SK-N-SH (cell line): ENCODE data around the gene MACROD2. TPM values are rescaled to one million over a fixed set of nuclear protein-coding genes. Genes with fewer than 3 reads are reported as not detected.

Experiments
- CTCF ChIA-PET: fragments of 300-600, 350-600 bp; formaldehyde crosslinking; extraction: SDS; loops from one replicate; lab custom pipeline; 2021; lab: Yijun Ruan, JAX
- POLR2A ChIA-PET: fragments of 350-600 bp; sonication (Branson Sonifier 250); formaldehyde crosslinking; extraction: SDS; loops from one replicate; lab custom pipeline; 2020; ENCODE audit warnings: antibody characterized with exemption, inconsistent platforms; lab: Yijun Ruan, JAX
- DNase-seq: peaks from one replicate; pipeline ENCODE4 v3.0.0; 2012
- H2AFZ ChIP-seq: fragments of 200-600 bp; sonication (generic); 2 replicates; pipeline ENCODE4 v1.8.1; 2016; ENCODE audit warnings: antibody characterized with exemption, mild to moderate bottlenecking, low read depth
- H3F3A ChIP-seq: fragments of 200-600 bp; sonication (generic); replicated peaks from 2 replicates; pipeline ENCODE3; 2016; ENCODE audit warnings: antibody characterized with exemption, mild to moderate bottlenecking; ENCODE audit not compliant: insufficient read depth
- H3K27ac ChIP-seq, 2 experiments: fragments of 200-500 bp in 1 of 2; fragments of 200-600 bp in 1 of 2; sonication (Bioruptor generic) in 1 of 2; sonication (generic), shearing (Covaris generic) in 1 of 2; 2 replicates each; pipeline versions ENCODE4 v1.5.1 to v1.6.1; 2014 to 2016; ENCODE audit warnings: low read depth in 2 of 2, inconsistent platforms in 1 of 2, low read length in 1 of 2, mild to moderate bottlenecking in 1 of 2, mixed read lengths in 1 of 2
- H3K27me3 ChIP-seq: fragments of 200-600 bp; sonication (generic), shearing (Covaris generic); 2 replicates; pipeline ENCODE4 v1.6.1; 2016; ENCODE audit warnings: mixed run types; ENCODE audit not compliant: insufficient read depth
- H3K36me3 ChIP-seq, 2 experiments: fragments of 200-500 bp in 1 of 2; fragments of 200-600 bp in 1 of 2; sonication (Bioruptor generic) in 1 of 2; sonication (generic) in 1 of 2; replicated peaks in 1 of 2; 2 replicates each; pipeline versions ENCODE3 to v1.5.1; 2014 to 2016; ENCODE audit warnings: low read length in 1 of 2, mild to moderate bottlenecking in 1 of 2; ENCODE audit not compliant: insufficient read depth in 2 of 2, control insufficient read depth in 1 of 2
- H3K4me1 ChIP-seq, 2 experiments: fragments of 200-500 bp in 1 of 2; fragments of 200-600 bp in 1 of 2; sonication (Bioruptor generic) in 1 of 2; sonication (generic), shearing (Covaris generic) in 1 of 2; 2 replicates each; pipeline versions ENCODE4 v1.5.1 to v1.6.1; 2014 to 2016; ENCODE audit warnings: low read depth in 1 of 2, low read length in 1 of 2, mixed run types in 1 of 2; ENCODE audit not compliant: insufficient read depth in 2 of 2, control insufficient read depth in 1 of 2
- H3K4me2 ChIP-seq: fragments of 200-600 bp; sonication (generic), shearing (Covaris generic); 2 replicates; pipeline ENCODE4 v1.6.1; 2017; ENCODE audit warnings: mixed run types
- H3K4me3 ChIP-seq, 2 experiments: fragments of 200-500 bp in 1 of 2; fragments of 200-600 bp in 1 of 2; sonication (Bioruptor generic) in 1 of 2; sonication (generic), shearing (Covaris generic) in 1 of 2; 2 replicates each; pipeline versions ENCODE4 v1.5.1 to v1.8.1; 2014 to 2016; ENCODE audit warnings: low read depth in 2 of 2, inconsistent platforms in 1 of 2, low read length in 1 of 2, mild to moderate bottlenecking in 1 of 2, mixed read lengths in 1 of 2, moderate library complexity in 1 of 2
- H3K79me2 ChIP-seq: fragments of 200-600 bp; sonication (generic); 2 replicates; pipeline ENCODE4 v1.8.1; 2017; ENCODE audit warnings: mild to moderate bottlenecking; ENCODE audit not compliant: insufficient read depth
- H3K9ac ChIP-seq: fragments of 200-600 bp; sonication (generic); 2 replicates; pipeline ENCODE4 v1.6.1; 2017; ENCODE audit warnings: mixed run types
- H3K9me2 ChIP-seq: fragments of 200-600 bp; sonication (generic); 2 replicates; pipeline ENCODE4 v1.6.1; 2017; ENCODE audit warnings: mixed run types
- H3K9me3 ChIP-seq: fragments of 200-600 bp; sonication (generic); 2 replicates; pipeline ENCODE4 v1.6.1; 2017; ENCODE audit warnings: mixed run types, mild to moderate bottlenecking, moderate library complexity
- H4K20me1 ChIP-seq: fragments of 200-600 bp; sonication (generic); 2 replicates; pipeline ENCODE4 v1.6.1; 2017; ENCODE audit warnings: mild to moderate bottlenecking, mixed run types; ENCODE audit not compliant: insufficient read depth
- CHD2 ChIP-seq: fragments of 150-350 bp; IDR thresholded peaks from 2 replicates; pipeline ENCODE4 v1.6.1; 2018; ENCODE audit warnings: low read length; ENCODE audit not compliant: partially characterized antibody
- CTCF ChIP-seq: fragments of 200-600 bp; sonication (generic); IDR thresholded peaks from 2 replicates; pipeline ENCODE4 v1.6.1; 2017; ENCODE audit warnings: antibody characterized with exemption, mild to moderate bottlenecking, moderate library complexity
- ELF1 ChIP-seq: IDR thresholded peaks from 2 replicates; pipeline ENCODE4 v1.4.0; 2012
- EZH2phosphoT487 ChIP-seq: fragments of 200-600 bp; sonication (generic); IDR thresholded peaks from 2 replicates; pipeline ENCODE4 v1.6.1; 2017; ENCODE audit warnings: low read depth, mixed run types, mild to moderate bottlenecking, antibody characterized with exemption, moderate library complexity, borderline replicate concordance
- MXI1 ChIP-seq: IDR thresholded peaks from 2 replicates; pipeline ENCODE4 v1.6.1; 2012; ENCODE audit warnings: mild to moderate bottlenecking, low read depth, low read length, improper control_type of control experiment
- NRF1 ChIP-seq: IDR thresholded peaks from 2 replicates; pipeline ENCODE4 v1.6.1; 2012; ENCODE audit warnings: low read depth, mild to moderate bottlenecking, low read length
- PBX3 ChIP-seq: IDR thresholded peaks from 2 replicates; pipeline ENCODE4; 2012
- RAD21 ChIP-seq: IDR thresholded peaks from 2 replicates; pipeline ENCODE4 v1.6.1; 2012; ENCODE audit warnings: mild to moderate bottlenecking, low read length
- RCOR1 ChIP-seq: fragments of 150-350 bp; IDR thresholded peaks from 2 replicates; pipeline ENCODE4 v1.6.1; 2017; ENCODE audit warnings: antibody characterized with exemption, low read length
- REST ChIP-seq: IDR thresholded peaks from 2 replicates; pipeline ENCODE4 v1.6.1; 2012; ENCODE audit warnings: mild to moderate bottlenecking, low read depth, low read length, moderate library complexity
- RXRA ChIP-seq: IDR thresholded peaks from 2 replicates; pipeline ENCODE4 v1.4.0; 2012; ENCODE audit warnings: low read depth, mild to moderate bottlenecking, borderline replicate concordance
- USF2 ChIP-seq: fragments of 150-350 bp; IDR thresholded peaks from 2 replicates; pipeline ENCODE4 v1.6.1; 2017; ENCODE audit warnings: antibody characterized with exemption, low read length, low read depth, borderline replicate concordance
- ZBTB33 ChIP-seq: IDR thresholded peaks from 2 replicates; pipeline ENCODE4 v1.4.0; 2012; ENCODE audit warnings: low read depth, borderline replicate concordance
- WGBS: methylation state at CpG from one replicate; pipeline ENCODE4 v1.1.6; 2017; ENCODE audit warnings: low lambda C conversion rate; 5-methylcytosine and 5-hydroxymethylcytosine counted together
- polyA plus RNA-seq, 3 experiments: library from polyadenylated mRNA; depleted of rRNA; stranded (reverse); fragments of >200 nt; gene quantifications; 2 replicates each; pipeline ENCODE4 v1.2.3, GENCODE V29; 2012

The MACROD2 gene
- polyA plus RNA-seq, 1 of the 3 experiments (the other 2 are of a cell fraction): 0.33 TPM

- Histone ChIP-seq H3K36me3 (no peaks in the 10 kb centered on the region), H3K27me3 (no peaks in the 10 kb centered on the region), H3F3A (no peaks in the 10 kb centered on the region), H3K9ac (no peak overlapping the region), H2AFZ (no peak overlapping the region), H3K4me3 (no peak overlapping the region), H4K20me1 (no peaks in the 10 kb centered on the region), H3K27ac (no peak overlapping the region), H3K79me2 (no peaks in the 10 kb centered on the region), H3K9me2 (no peaks in the 10 kb centered on the region), H3K4me1 (peaks cover 0 to 3% of the 10 kb centered on the region in 2 experiments; a peak in 1 of 4 replicates), H3K9me3 (no peaks in the 10 kb centered on the region), H3K4me2 (no peak overlapping the region)
- no peak for DNase-seq
- POLR2A ChIA-PET: no interaction called here
- WGBS: 57% methylated on average over 9 of the region's 9 CpGs
- CTCF ChIA-PET: no interaction called here
- TF ChIP-seq RXRA (no peak), ELF1 (no peak), RCOR1 (no peak)
These were observed 2010.0 kb downstream of the MACROD2 start for GRCh38 chr20:16005021-16005914.

- Histone ChIP-seq H3K4me3 (no peak overlapping the region), H3K4me2 (no peak overlapping the region), H3K27ac (no peak overlapping the region), H3K9ac (no peak overlapping the region), H3K36me3 (no peaks in the 10 kb centered on the region), H3K9me2 (no peaks in the 10 kb centered on the region), H3K79me2 (no peaks in the 10 kb centered on the region), H3K4me1 (peaks cover 0 to 3% of the 10 kb centered on the region in 2 experiments; a peak in 1 of 4 replicates), H4K20me1 (no peaks in the 10 kb centered on the region), H3K27me3 (no peaks in the 10 kb centered on the region), H2AFZ (no peak overlapping the region), H3F3A (no peaks in the 10 kb centered on the region), H3K9me3 (no peaks in the 10 kb centered on the region)
- DNase-seq: no peak
- POLR2A ChIA-PET: no interaction called here
- WGBS: 51% methylated on average over 2 of the region's 2 CpGs
- CTCF ChIA-PET: interaction anchor here (1.1 kb wide), 1 partner anchor 14 kb away, joined by 4 read pairs; no protein-coding TSS in a partner anchor
- no peak for TF ChIP-seq USF2
- TF ChIP-seq CHD2: no peak
- TF ChIP-seq NRF1: no peak
- TF ChIP-seq REST: no peak
- TF ChIP-seq ZBTB33: no peak
- TF ChIP-seq EZH2phosphoT487: no peak
- no peak for TF ChIP-seq CTCF
- TF ChIP-seq MXI1: no peak
- no peak for TF ChIP-seq RAD21
- TF ChIP-seq PBX3: no peak
These were observed 2010.7 kb downstream of the MACROD2 start for GRCh38 chr20:16005915-16006493.
